GM12892 (cell line): ENCODE measurements around the gene CDH4.

ENCODE experiments used
- DNase-seq: peaks from one replicate; pipeline ENCODE4 v3.0.0; 2011; ENCODE audit not compliant: insufficient read length
- FAIRE-seq: peaks from 2 replicates; lab custom pipeline; 2011; peaks lifted over from hg19 to GRCh38; lab: Jason Lieb, UNC
- POLR2A ChIP-seq: IDR thresholded peaks from 2 replicates; pipeline ENCODE4 v1.6.1; 2011; ENCODE audit warnings: low read depth, low read length, control low read depth
- POLR2AphosphoS5 ChIP-seq: IDR thresholded peaks from 2 replicates; pipeline ENCODE4 v1.6.1; 2011; ENCODE audit warnings: low read depth, low read length, control low read depth
- TAF1 ChIP-seq: IDR thresholded peaks from 2 replicates; pipeline ENCODE4 v1.6.1; 2011; ENCODE audit warnings: low read depth, mild to moderate bottlenecking, control low read depth, low read length, borderline replicate concordance

The CDH4 gene

GRCh38 chr20:61706259-61706961 is 454.3 kb downstream of the CDH4 start:
- DNase-seq (no peak), FAIRE-seq (no peak)
- no peak for TF ChIP-seq TAF1
- no peak for TF ChIP-seq POLR2AphosphoS5
- TF ChIP-seq POLR2A, result no peak

- no peak for TF ChIP-seq POLR2AphosphoS5
- no peak for TF ChIP-seq POLR2A
- TF ChIP-seq TAF1, result no peak
- DNase-seq, result no peak
- no peak for FAIRE-seq
Measured at GRCh38 chr20:61708891-61709290, 456.8 kb downstream of the CDH4 start.

- no peak for FAIRE-seq
- DNase-seq, result no peak
- no peak for TF ChIP-seq TAF1
Measured at GRCh38 chr20:61710108-61710507, 458.0 kb downstream of the CDH4 start.

GRCh38 chr20:61712688-61713087 is 460.6 kb downstream of the CDH4 start:
- FAIRE-seq (no peak), DNase-seq (no peak)
- TF ChIP-seq POLR2A (no peak), TAF1 (no peak), POLR2AphosphoS5 (no peak)

- no peak for TF ChIP-seq POLR2AphosphoS5
- TF ChIP-seq TAF1, result no peak
- TF ChIP-seq POLR2A, result no peak
- FAIRE-seq (no peak), DNase-seq (no peak)
Measured at GRCh38 chr20:61718361-61719005, 466.4 kb downstream of the CDH4 start.

- TF ChIP-seq TAF1, result no peak
- TF ChIP-seq POLR2A, result no peak
- TF ChIP-seq POLR2AphosphoS5, result no peak
- DNase-seq, result no peak
- FAIRE-seq, result no peak
Measured at GRCh38 chr20:61719691-61720347, 467.8 kb downstream of the CDH4 start.

- DNase-seq (no peak), FAIRE-seq (no peak)
- TF ChIP-seq POLR2AphosphoS5 (no peak), POLR2A (no peak)
Measured at GRCh38 chr20:61720348-61720696, 468.3 kb downstream of the CDH4 start.

- FAIRE-seq (no peak), DNase-seq (no peak)
- no peak for TF ChIP-seq POLR2A
- TF ChIP-seq POLR2AphosphoS5, result no peak
- no peak for TF ChIP-seq TAF1
Measured at GRCh38 chr20:61722146-61722678, 470.2 kb downstream of the CDH4 start.

- FAIRE-seq (no peak), DNase-seq (no peak)
- TF ChIP-seq POLR2AphosphoS5 (no peak), TAF1 (no peak), POLR2A (no peak)
Measured at GRCh38 chr20:61723529-61724257, 471.6 kb downstream of the CDH4 start.

- DNase-seq (no peak), FAIRE-seq (no peak)
Measured at GRCh38 chr20:61724376-61724775, 472.3 kb downstream of the CDH4 start.

GRCh38 chr20:61725145-61725544 is 473.1 kb downstream of the CDH4 start:
- DNase-seq, result no peak
- FAIRE-seq, result no peak
- TF ChIP-seq TAF1, result no peak
- no peak for TF ChIP-seq POLR2A
- no peak for TF ChIP-seq POLR2AphosphoS5

More at GRCh38 chr20:61724376-61724775, 472.3 kb downstream of the CDH4 start:
- TF ChIP-seq TAF1 (no peak), POLR2A (no peak), POLR2AphosphoS5 (no peak)
